Kidney (tissue), 14 donors: ENCODE measurements around the gene PFDN6. TPM values are rescaled to one million over a fixed set of nuclear protein-coding genes. Genes with fewer than 3 reads are reported as not detected.
A peak's percentile ranks its signal among the peaks of the same experiment; 100 is the strongest.

Experiments
- DNase-seq, 5 donors: peaks; one replicate each; pipeline ENCODE4 v3.0.0-alpha.2; 2013 to 2020
- FAIRE-seq: peaks from 2 replicates; lab custom pipeline; 2012; peaks lifted over from hg19 to GRCh38; lab: Jason Lieb, UNC
- H3K27ac ChIP-seq, 2 donors: one replicate each; pipeline ENCODE4 v1.7.0; 2013; ENCODE audit warnings: low read depth in 2 of 2, low read length in 2 of 2, inconsistent platforms in 1 of 2
- H3K27me3 ChIP-seq: one replicate; pipeline ENCODE4 v1.7.1; 2013; ENCODE audit warnings: low read length, inconsistent platforms; ENCODE audit not compliant: control insufficient read depth, insufficient read depth
- H3K36me3 ChIP-seq, 3 donors: one replicate each; pipeline versions ENCODE4 v1.7.0 to v1.7.1; 2013; ENCODE audit warnings: low read length in 3 of 3, control low read depth in 1 of 3, inconsistent platforms in 1 of 3; ENCODE audit not compliant: insufficient read depth in 3 of 3, control insufficient read depth in 2 of 3
- H3K4me1 ChIP-seq, 3 donors: one replicate each; pipeline versions ENCODE4 v1.7.0 to v1.7.1; 2013; ENCODE audit warnings: low read length in 3 of 3, inconsistent platforms in 1 of 3, low read depth in 1 of 3; ENCODE audit not compliant: control insufficient read depth in 2 of 3, insufficient read depth in 2 of 3
- H3K4me3 ChIP-seq, 3 donors: one replicate each; pipeline versions ENCODE4 v1.7.0 to v1.8.1; 2013; ENCODE audit warnings: low read length in 3 of 3, control low read depth in 1 of 3, inconsistent platforms in 1 of 3
- H3K9ac ChIP-seq, 3 donors: one replicate each; pipeline versions ENCODE4 v1.7.0 to v1.7.1; 2013; ENCODE audit warnings: low read length in 3 of 3, control low read depth in 1 of 3, inconsistent platforms in 1 of 3
- H3K9me3 ChIP-seq, 3 donors: one replicate each; pipeline versions ENCODE4 v1.7.0 to v1.7.1; 2013; ENCODE audit warnings: low read length in 3 of 3, control low read depth in 1 of 3, inconsistent platforms in 1 of 3; ENCODE audit not compliant: control insufficient read depth in 2 of 3, insufficient read depth in 1 of 3
- CTCF ChIP-seq: IDR thresholded peaks from 3 replicates; pipeline ENCODE4 v1.5.1; 2012; ENCODE audit warnings: mild to moderate bottlenecking, moderate library complexity, borderline replicate concordance; ENCODE audit not compliant: insufficient read depth; ENCODE audit errors: extremely low read depth
- intact Hi-C: fragments of 100-400 bp; cut with DNase I; formaldehyde crosslinking; loops from one replicate; pipeline ENCODE4 v1.11.1; 2022
- polyA plus RNA-seq: library from polyadenylated mRNA; stranded (reverse); fragments of 350-450 nt; fragmentation: Illumina TruSeq; extraction: RNeasy Lipid Tissue Mini Kit (QIAGEN cat#74804); gene quantifications from one replicate; pipeline ENCODE4 v1.2.3, GENCODE V29; 2014; ENCODE audit warnings: low read depth, low replicate concordance; ENCODE audit not compliant: insufficient read depth
- total RNA-seq: library from RNA; stranded (reverse); fragmentation: NEBNext Ultra II Directional; extraction: Animal tissue kit (Norgen Biotek cat#: 25700); gene quantifications from one replicate; pipeline ENCODE4 v1.2.1, GENCODE V29; 2021
- donor health status: control.
- donor health status: control.
- donor health status: control.
- donor health status: control.
- donor health status: control.
- donor health status: DM: yes; HTN: yes; CAD: no.
- donor health status: Normal renal cell carcinoma (clear cell type).

The PFDN6 gene
- total and polyA plus RNA-seq, 2 donors from 2014 or later, result 46.8 to 159 TPM

GRCh38 chr6:33292996-33293682, 3.7 kb downstream of the PFDN6 start:
- no peak for TF ChIP-seq CTCF
- H3K4me3 ChIP-seq, result no peak overlapping the region
- DNase-seq (no peak), FAIRE-seq (no peak)
- peaks cover 2 to 25% (median 16%) of the 10 kb centered on the region in 3 donors for H3K36me3 ChIP-seq
- H3K4me1 ChIP-seq, result peaks cover 0 to 24% (median 12%) of the 10 kb centered on the region in 3 donors
- no peak overlapping the region for H3K9ac ChIP-seq
- no peaks in the 10 kb centered on the region for H3K27me3 ChIP-seq
- H3K27ac ChIP-seq, result no peak overlapping the region
- no peaks in the 10 kb centered on the region for H3K9me3 ChIP-seq
- intact Hi-C loops, result no loop called here

GRCh38 chr6:33294086-33294823, 4.9 kb downstream of the PFDN6 start:
- H3K4me3 ChIP-seq, result no peak overlapping the region
- H3K36me3 ChIP-seq, result peaks cover 2 to 25% (median 16%) of the 10 kb centered on the region in 3 donors
- intact Hi-C loops, result no loop called here
- no peaks in the 10 kb centered on the region for H3K27me3 ChIP-seq
- H3K27ac ChIP-seq, result no peak overlapping the region
- peaks cover 0 to 19% (median 7%) of the 10 kb centered on the region in 3 donors for H3K4me1 ChIP-seq
- no peak for TF ChIP-seq CTCF
- FAIRE-seq (no peak), DNase-seq (peak in 1 of 5 donors; percentile 27)
- no peaks in the 10 kb centered on the region for H3K9me3 ChIP-seq
- H3K9ac ChIP-seq, result no peak overlapping the region

GRCh38 chr6:33295621-33296369, 6.4 kb downstream of the PFDN6 start:
- peaks cover 2 to 25% (median 16%) of the 10 kb centered on the region in 3 donors for H3K36me3 ChIP-seq
- no peak overlapping the region for H3K27ac ChIP-seq
- peak in 1 of 5 donors; percentile 79 for DNase-seq
- peaks cover 0 to 11% (median 0%) of the 10 kb centered on the region in 3 donors for H3K4me1 ChIP-seq
- FAIRE-seq, result no peak
- H3K27me3 ChIP-seq, result no peaks in the 10 kb centered on the region
- no peak for TF ChIP-seq CTCF
- no peak overlapping the region for H3K4me3 ChIP-seq
- no peak overlapping the region for H3K9ac ChIP-seq
- intact Hi-C loops, result no loop called here
- no peaks in the 10 kb centered on the region for H3K9me3 ChIP-seq
